GM20431 (cell line): ENCODE results near the gene MALRD1.

Source experiments
- in situ Hi-C: fragments of 300-500 bp; cut with MseI, MboI; formaldehyde crosslinking; loops from one replicate; pipeline ENCODE4 v1.15.0; 2020; ENCODE audit warnings: low sequenced_read_pairs; ENCODE audit not compliant: unreplicated experiment

The MALRD1 gene

DNA sequence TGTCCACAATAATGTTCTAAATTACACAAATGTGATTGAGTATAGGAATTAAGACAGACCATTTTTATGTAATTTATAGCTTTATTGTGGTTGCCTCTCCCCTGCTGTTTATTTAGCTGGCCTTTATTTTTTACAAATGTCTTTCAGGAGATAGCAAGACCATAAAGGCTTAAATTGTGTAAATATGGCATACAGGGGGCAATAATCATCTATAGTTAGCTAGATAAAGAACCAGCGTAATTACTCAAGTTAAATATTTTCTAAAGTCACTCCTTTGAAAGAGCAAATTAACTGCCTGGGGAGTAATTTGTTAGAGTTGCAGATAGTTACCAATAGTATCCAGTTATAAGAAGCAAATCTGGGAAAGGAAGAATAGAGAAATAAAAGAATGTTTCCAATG is at the start of gene MALRD1:
Gene MALRD1 (plus strand): TSS at position 313 of the 400 bp plus-strand sequence. CDS start 138 bp downstream, outside the sequence.
- in situ Hi-C loops = no loop called here

DNA sequence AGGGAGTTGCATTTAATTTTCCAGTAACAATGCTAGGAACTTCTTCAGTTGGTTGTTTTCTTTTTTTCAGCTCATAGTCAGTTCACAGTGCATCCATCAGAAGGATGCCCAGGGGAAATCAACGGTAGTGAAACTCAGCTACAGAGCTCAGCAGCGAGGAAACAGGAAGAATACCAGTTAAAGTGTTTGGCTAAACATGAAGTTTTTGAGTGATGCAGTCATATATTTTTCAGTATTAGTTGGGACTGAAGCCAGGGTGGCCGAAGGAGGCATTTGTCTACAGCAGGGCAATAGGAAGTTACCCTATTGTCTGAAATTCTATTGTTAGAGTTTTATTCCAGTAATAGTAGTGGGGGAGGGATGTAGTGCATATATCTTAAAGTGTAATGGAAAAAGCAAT is 45.3 kb upstream of the MALRD1 start:
- in situ Hi-C loops = no loop called here

DNA sequence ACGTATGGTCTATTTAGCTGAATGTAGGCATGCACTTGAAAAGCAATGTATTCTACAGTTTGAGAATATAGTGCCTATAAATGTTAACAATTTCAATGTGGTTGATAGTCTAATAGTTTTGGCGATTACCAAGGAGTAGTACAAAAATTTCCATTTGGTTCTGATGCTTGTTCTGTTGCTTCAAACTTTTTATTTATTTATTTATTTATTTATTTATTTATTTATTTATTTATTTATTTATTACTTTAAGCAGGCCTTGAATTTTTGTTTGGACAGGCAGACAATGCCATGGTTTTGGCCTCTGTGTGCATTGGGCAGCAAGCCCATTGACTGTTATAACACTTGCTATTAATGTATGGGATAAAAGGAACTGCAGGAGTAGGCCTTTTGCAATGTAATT is 36.5 kb upstream of the MALRD1 start:
- in situ Hi-C loops = no loop called here

DNA sequence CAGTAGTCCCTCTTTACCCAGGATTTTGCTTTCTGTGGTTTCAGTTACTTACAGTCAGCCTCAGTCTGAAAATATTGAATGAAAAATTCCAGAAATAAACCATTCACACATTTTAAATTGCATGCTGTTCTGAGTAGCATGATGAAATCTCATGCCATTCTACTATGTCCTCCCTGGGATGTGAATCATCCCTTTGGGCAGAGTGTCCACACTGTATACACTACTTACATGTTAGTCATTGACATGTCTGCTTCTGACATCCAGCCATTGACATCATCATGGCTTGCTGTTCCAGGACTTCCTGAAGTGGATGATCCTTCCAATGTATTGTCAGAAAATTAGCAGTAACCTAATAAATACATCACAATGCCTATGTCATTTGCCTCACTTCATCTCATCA is 34.6 kb upstream of the MALRD1 start:
- in situ Hi-C loops = no loop called here

DNA sequence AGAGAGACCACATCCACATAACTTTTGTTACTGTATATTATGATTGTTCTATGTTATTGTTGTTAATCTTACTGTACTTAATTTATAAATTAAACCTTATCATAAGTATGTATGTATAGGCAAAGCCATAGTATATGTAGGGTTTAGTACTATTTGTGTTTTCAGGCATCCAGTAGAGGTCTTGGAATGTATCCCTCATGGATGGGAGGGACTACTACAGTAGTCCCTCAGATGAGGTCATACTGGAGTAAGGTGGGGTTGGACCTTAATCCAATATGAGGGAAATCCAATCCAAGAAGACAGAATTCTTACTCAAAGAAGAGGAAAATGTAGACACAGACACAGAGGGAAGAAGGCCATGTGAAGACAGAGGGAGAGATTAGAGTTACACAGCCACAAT is 34.1 kb upstream of the MALRD1 start:
- in situ Hi-C loops = no loop called here

DNA sequence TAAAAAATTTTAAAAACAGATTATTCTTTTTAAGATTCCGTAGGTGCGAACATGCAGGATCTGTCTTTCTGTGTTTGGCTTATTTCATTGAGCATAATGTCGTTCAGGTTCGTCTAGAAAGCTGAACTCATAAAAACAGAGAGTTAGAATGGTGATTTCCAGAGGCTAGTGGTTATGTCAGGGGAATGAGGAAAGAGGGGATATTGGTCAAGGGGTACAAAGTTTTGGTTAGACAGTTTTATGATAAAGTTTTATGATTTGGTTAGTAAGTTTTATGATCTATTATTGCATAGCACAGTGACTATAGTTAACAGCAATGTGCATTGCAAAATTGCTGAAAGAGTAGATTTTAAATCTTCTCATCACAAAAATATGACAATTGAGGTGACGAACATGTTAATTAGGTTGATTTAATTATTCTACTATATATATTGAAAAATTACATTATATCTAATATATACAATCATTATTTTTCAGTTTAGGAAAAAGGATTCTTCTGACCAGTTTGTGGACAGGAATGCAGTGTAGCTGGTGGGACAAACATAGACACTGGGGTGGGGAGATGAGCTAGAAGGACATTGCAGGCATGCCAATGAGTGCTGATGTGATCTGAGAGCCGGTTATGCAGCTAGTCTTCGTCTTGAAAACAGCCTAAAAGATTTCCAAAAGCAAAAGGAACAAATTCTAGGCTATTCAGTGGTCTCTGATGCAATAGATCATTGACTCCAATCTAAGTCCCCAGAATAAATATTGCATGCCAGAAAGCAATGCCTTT is 31.3 kb upstream of the MALRD1 start:
- in situ Hi-C loops = no loop called here

DNA sequence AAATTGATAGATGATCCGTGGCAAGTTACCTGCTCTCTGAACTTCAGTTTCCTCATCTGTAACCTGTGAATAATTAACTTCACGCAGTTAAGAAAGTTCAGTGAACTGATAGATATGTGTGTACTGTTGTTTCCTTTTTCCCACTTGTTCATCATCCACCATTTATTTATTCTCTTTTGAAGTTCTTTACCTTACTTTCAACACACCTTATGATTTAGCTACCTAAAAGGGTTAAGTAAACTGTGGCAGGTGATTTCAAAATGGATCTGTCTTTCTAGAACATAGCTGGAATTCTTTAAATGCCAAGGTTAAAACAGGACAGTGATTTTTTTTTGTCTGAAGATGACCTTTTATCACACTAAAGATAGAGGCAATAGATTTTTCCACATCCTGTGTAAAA is 27.4 kb upstream of the MALRD1 start:
- in situ Hi-C loops = no loop called here

DNA sequence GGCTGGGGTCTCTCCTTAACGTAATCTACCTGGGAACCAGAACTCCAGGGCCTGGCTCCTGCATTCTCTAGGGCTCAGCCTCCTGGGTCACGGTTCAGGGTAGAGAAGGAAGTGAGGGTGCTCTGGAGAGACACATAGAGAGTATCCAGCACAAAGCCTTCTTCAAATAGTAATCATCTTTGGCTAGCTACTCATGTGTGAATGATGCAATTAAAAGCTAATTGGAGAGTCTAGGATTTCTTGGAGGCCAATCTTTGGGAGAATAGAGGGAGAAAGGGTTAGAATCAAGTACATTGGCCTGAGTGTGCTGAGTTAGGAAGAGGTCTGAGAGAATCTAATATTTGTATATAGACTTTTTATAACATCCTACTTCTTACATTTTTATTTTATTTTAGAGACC is 24.0 kb upstream of the MALRD1 start:
- in situ Hi-C loops = no loop called here

DNA sequence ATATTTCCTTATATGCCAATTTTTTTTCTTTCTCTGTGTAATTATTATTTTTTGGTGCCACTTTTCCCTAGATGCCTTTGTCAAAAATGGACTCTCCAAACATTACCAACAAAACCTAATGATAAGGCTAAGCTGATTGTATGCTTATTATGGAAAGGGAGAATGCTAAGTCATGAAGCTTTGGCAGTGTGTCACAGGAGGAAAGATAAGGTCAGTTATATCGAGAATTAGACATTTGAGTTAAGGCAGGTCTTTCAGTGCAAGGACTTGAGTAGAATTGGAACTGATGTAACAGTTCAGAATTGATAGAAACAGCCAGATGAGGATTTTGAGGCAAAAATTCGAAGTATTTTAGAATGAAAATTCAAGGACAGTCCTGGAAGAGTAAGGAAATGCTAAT is 16.8 kb upstream of the MALRD1 start:
- in situ Hi-C loops = no loop called here

DNA sequence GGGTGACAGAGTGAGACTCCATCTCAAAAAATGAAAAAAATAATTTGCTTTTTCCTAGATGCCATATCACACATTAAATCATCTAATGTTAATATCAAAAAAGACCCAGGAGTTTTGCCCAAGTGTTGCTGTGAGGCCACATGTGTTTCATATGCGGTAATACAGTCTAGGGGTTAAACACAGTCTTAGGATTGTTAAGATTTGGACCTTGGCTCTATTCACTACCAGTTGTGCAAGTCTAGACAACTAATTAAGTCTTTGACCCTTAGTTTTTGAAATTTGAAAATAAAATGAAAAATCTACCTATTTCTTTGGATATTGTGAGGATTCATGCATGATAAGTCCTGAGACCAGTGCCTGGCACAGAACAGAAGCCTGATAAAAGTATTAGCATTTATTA is 14.9 kb upstream of the MALRD1 start:
- in situ Hi-C loops = no loop called here

DNA sequence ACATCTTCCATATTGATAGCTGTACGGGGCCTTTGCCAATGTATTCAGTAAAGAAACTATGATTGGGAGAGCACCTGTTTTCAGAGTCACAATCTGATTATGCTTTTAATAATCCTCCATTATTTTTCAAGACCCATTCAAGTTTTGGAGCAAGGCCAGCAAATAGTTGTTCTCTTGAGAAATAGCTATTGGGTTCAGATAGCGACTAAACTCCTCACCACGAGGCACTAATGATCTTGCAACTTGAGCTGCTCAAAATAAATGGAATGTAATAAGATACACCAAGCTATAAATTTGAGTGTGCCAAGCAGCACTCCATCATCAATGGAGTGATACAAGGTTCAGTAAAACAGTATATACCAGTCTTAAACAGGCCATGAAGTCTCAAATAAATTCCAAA is 7.4 kb upstream of the MALRD1 start:
- in situ Hi-C loops = no loop called here

DNA sequence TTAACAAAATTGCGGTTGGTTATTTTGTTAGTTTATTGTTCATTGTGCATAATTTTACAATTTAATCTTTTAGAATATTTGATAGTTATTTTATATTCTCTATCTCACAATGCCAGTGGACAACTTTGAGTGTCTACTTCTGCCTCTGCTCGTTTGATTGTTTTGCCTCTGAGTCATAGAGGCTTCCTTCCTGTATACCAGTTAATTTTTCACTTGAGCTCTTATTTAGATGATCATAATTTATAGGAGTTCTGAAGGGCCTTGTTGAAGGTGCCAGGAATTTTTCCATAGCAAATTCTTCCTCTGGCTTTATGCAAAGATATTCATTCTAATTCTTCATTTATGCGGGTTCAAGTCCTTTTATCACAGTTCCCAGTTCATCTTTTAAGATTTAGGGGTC is 5.2 kb upstream of the MALRD1 start:
- in situ Hi-C loops = no loop called here

DNA sequence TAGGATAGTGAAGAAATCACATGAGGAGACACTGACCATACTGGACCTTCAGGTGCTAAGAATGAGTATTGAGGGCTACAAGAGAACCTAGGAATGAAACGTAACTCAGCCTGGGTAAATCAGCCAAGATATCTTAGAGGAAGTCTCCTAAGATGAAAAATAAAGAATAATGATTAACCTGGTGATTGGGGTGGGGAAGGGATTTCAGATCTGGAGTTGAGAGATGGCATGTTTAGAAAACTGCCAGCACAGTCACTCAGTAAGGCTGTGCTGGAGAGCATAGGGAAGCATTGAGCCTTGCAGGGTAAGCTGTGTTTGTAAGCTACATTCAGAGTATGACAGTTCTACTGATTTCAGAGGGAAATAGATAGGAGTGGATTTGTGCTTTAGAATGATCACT is 1.9 kb upstream of the MALRD1 start:
- in situ Hi-C loops = no loop called here

DNA sequence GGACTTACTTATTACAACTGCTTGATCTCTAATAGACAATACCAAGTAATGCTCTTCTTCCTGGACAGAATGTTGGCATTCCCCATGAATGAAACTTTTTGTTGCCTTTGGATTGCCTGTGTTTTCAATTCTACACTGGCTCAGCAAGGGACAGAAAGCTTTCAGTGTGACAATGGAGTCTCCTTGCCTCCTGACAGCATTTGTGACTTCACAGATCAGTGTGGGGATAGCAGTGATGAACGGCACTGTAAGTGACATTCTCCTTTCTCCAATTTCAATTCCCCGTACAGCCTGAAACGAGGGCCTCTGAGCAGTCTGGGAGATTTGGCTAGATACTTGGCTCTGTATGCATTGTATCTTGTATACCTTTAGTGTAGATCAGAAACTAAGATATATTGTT is 290 bp downstream of the MALRD1 start:
- in situ Hi-C loops = no loop called here

DNA sequence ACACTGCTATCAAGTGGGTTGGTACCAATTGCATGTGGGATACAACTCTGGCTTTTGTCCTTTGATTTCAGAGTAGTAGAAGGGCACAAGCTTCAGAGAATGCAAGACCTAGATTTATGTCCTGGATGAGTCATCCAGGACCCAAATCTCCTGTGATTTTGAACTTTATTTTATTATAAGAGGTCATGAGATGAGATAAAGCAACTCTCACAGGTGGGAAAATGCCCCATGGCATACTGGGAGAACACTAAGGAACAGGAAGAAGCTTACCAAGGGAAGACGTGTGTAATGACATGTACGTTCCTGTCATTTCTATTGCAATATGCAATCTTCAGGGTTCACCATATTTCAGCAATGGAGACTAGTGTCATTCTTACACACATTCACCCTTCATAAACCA is 966 bp downstream of the MALRD1 start:
- in situ Hi-C loops = no loop called here

DNA sequence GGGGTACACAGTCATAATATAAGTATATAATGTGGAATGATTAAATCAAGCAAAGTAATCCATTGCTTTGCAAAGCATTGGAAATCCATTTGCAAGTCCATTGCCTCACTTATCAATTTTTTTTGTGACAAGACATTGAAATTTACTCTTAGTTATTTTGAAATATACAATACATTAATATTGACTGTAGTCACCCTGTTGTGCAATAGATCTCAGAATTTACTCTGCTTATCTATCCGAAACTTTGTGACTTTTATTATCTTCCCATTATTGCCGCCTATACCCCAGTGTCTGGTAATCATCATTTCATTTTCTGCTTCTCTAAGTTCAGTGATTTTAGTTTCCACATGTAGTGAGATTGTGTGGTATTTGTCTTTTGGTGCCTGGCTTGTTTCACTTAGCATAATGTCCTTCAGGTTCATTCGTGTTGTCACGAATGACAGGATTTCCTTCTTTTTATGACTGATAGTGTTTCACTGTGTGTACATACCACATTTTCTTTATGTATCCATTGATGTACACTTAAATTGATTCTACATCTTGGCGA is 5.8 kb downstream of the MALRD1 start:
- in situ Hi-C loops = no loop called here

DNA sequence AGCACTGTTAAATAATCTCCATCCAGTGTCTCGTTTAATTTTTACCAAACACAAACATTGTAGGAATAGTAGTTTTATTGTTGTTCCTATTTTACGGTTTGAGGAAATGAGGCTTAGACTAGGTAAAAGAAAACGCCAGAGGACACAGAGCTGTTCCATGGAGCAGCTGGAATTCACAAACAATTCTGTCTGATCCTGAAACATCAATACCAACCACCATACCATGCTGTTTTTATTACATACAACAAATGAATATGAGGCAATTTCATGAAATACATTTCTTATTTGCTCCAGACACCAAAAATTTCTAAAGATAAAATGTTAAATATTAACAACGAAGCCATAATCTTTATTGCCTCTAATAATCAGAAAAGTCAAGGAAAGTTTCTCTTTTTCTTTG is 9.4 kb downstream of the MALRD1 start:
- in situ Hi-C loops = no loop called here

DNA sequence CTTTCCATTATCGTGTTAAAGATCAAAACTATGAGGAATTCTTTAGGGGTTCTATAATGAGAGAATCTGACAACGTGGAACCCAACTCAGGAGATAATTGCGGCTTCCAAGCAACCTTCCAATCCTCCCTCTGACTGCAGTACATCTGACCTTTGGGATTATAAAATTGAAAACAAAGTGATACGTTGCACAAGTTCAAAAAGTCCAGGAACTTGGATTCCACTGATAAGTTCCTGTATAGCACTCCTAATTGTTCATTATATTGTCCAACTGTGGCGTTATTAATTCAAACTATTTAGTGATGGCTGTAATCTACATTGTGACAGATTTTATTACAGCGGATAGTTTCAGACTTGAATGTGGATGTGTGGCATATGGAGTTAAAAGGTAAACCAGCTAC is 15.4 kb downstream of the MALRD1 start:
- in situ Hi-C loops = no loop called here

DNA sequence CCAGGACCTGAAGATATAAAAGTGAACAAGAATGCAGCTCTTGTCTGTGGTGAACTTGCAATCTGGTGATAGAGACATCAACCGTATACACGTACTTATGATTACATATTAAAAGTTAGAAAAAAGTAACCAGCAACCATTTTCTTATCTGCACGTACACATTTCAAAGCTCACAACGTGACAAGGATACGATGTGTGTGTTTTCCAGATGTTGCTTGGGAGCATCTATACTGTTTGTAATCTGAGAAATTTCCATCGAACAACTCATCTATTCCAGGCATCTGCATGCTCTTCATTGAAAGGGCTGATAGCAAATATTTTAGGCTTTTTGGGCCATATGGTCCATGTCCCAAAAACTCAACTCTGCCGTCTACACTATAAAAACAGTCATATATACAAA is 23.3 kb downstream of the MALRD1 start:
- in situ Hi-C loops = no loop called here

DNA sequence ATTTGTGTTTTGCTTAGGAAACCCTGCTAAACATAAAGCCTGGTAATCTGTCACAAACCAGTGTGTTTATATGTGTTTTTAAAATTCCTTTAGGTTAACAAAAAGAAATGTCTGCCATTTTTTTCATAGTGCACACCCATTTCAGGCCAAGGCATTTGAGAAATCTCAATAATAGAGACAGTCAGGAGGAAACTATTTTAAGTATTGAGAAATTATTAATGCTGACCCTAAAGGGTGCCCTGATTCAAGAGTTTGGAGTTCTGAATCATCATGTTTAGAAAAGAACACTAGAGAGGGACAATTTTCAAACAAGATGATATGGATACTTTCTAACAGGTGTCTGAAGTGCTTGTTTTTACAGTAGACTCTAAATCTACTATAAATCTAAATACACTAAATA is 28.7 kb downstream of the MALRD1 start:
- in situ Hi-C loops = no loop called here

DNA sequence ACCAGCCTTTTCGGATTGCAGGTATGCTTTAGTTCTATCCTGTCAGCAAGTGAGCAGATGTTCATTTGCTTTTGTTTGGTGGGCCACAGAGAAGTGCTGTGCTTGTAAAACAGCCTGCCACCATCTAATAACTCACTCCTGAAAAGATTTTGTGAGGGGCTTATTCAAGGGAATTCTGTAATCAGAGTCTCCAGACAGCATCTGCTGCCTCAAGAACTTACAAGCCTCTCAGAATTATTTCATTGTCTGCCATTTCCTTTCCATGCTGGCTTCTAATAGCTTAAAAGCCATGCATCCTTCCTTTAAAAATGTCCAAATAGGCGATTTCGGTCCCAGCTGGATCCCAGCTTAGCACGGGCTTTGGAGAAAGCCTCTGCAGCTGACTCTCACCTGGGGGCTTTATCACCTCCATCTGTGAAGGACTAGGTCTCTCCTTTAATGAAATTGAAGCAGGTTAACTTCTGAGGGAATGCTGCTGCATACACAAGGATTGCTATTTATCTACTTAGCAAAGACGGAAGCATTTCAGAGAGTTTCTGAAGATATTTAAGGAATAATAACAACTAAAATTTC is 48.0 kb downstream of the MALRD1 start:
- in situ Hi-C loops = no loop called here

DNA sequence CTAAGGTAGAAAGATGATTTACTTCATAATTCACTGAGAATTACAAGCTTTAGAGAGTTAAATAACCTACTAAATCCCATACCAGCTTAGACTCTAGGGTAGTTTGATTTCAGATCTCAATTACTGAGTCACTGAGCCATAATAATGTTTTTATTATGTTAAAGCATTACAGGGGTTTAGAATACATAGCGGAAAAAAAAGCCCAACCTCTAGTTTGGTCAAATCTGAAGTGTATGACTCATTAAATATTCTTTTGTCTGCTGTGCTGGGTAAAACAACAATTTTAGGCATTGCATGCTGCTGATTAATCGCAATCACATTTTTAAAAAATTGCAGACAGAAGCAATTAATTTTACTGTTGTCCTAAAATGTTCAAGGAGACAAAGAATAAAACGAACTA is 48.5 kb downstream of the MALRD1 start:
- in situ Hi-C loops = no loop called here
